WTC11 (cell line): ENCODE results near the gene KIF26A. TPM values are rescaled to one million over a fixed set of nuclear protein-coding genes. Genes with fewer than 3 reads are reported as not detected.

ENCODE experiments used
- ATAC-seq: fragments of 200-7000 bp; cut with Tn5 transposase; 2 replicates; pipeline ENCODE4 v1.10.0; 2021; ENCODE audit warnings: mild to moderate bottlenecking, moderate library complexity
- CTCF ChIA-PET: fragments of 300-600 bp; sonication (Branson Sonifier 250); formaldehyde crosslinking; loops from one replicate; lab custom pipeline; 2021; ENCODE audit warnings: antibody characterized with exemption; lab: Charles Lee
- POLR2A ChIA-PET: fragments of 350-600 bp; sonication (Branson Sonifier 250); formaldehyde crosslinking; loops from one replicate; lab custom pipeline; 2021; ENCODE audit warnings: antibody characterized with exemption; lab: Charles Lee
- DNase-seq: peaks from one replicate; pipeline ENCODE4 v3.0.0; 2021; ENCODE audit warnings: low spot score
- H3K27ac Mint-ChIP-seq: 2 replicates; pipeline ENCODE4 v1.8.0; 2021; ENCODE audit warnings: mixed read lengths
- H3K27me3 Mint-ChIP-seq: 2 replicates; pipeline ENCODE4 v1.8.0; 2021; ENCODE audit warnings: low read depth, mild to moderate bottlenecking, moderate library complexity, mixed read lengths
- H3K36me3 Mint-ChIP-seq: 2 replicates; pipeline ENCODE4 v1.8.0; 2021; ENCODE audit warnings: mixed read lengths
- H3K4me1 Mint-ChIP-seq: 2 replicates; pipeline ENCODE4 v1.8.0; 2022; ENCODE audit warnings: mixed read lengths
- H3K4me3 Mint-ChIP-seq: 2 replicates; pipeline ENCODE4 v1.8.0; 2021; ENCODE audit warnings: mild to moderate bottlenecking, moderate library complexity, mixed read lengths
- H3K9me3 Mint-ChIP-seq: 2 replicates; pipeline ENCODE4 v1.8.0; 2021; ENCODE audit warnings: mixed read lengths
- ATF2 ChIP-seq: sonication (generic); formaldehyde crosslinking; IDR thresholded peaks from 2 replicates; pipeline ENCODE4 v1.8.1; 2022; ENCODE audit warnings: low read depth, missing genetic modification reagents, borderline replicate concordance
- CDX4 ChIP-seq: fragments of 250-450 bp; sonication (Bioruptor Pico); IDR thresholded peaks from 2 replicates; pipeline ENCODE4 v1.9.0; 2021; ENCODE audit warnings: moderate library complexity, mild to moderate bottlenecking, inconsistent platforms, borderline replicate concordance
- CREB1 ChIP-seq: sonication (generic); formaldehyde crosslinking; IDR thresholded peaks from 2 replicates; pipeline ENCODE4 v1.8.0; 2023; ENCODE audit warnings: mild to moderate bottlenecking, missing genetic modification reagents
- EMX1 ChIP-seq: fragments of 250-450 bp; sonication (Bioruptor Pico); IDR thresholded peaks from 2 replicates; pipeline ENCODE4 v1.8.0; 2021; ENCODE audit warnings: mild to moderate bottlenecking
- FOXJ3 ChIP-seq: sonication (generic); formaldehyde crosslinking; IDR thresholded peaks from 2 replicates; pipeline ENCODE4 v1.9.0; 2021; ENCODE audit warnings: missing genetic modification reagents, mild to moderate bottlenecking, borderline replicate concordance
- JAZF1 ChIP-seq: fragments of 250-450 bp; sonication (Bioruptor Pico); IDR thresholded peaks from 2 replicates; pipeline ENCODE4 v1.9.0; 2021; ENCODE audit warnings: moderate library complexity, mild to moderate bottlenecking, inconsistent platforms
- MYBL2 ChIP-seq: sonication (generic); formaldehyde crosslinking; IDR thresholded peaks from 2 replicates; pipeline ENCODE4 v1.8.1; 2023; ENCODE audit warnings: mild to moderate bottlenecking, moderate library complexity, missing genetic modification reagents
- OVOL2 ChIP-seq: fragments of 250-450 bp; sonication (Bioruptor Pico); IDR thresholded peaks from 2 replicates; pipeline ENCODE4 v1.9.0; 2021; ENCODE audit warnings: mild to moderate bottlenecking, borderline replicate concordance
- PRDM15 ChIP-seq: sonication (generic); formaldehyde crosslinking; IDR thresholded peaks from 2 replicates; pipeline ENCODE4 v1.8.0; 2022; ENCODE audit warnings: missing genetic modification reagents
- RELA ChIP-seq: sonication (generic); formaldehyde crosslinking; IDR thresholded peaks from 2 replicates; pipeline ENCODE4 v1.8.1; 2022; ENCODE audit warnings: missing genetic modification reagents, mild to moderate bottlenecking, borderline replicate concordance
- STAT6 ChIP-seq: sonication (generic); formaldehyde crosslinking; conservative IDR thresholded peaks from 2 replicates; pipeline ENCODE4 v1.8.1; 2023; ENCODE audit warnings: mild to moderate bottlenecking, low read depth, missing genetic modification reagents, moderate library complexity
- ZMAT4 ChIP-seq: fragments of 250-450 bp; sonication (Bioruptor Pico); IDR thresholded peaks from 2 replicates; pipeline ENCODE4 v1.9.0; 2021; ENCODE audit warnings: mild to moderate bottlenecking
- ZNF219 ChIP-seq: sonication (generic); formaldehyde crosslinking; IDR thresholded peaks from 2 replicates; pipeline ENCODE4 v1.8.0; 2023; ENCODE audit warnings: missing genetic modification reagents, mild to moderate bottlenecking, borderline replicate concordance
- ZNF263 ChIP-seq: sonication (generic); formaldehyde crosslinking; IDR thresholded peaks from 2 replicates; pipeline ENCODE4 v1.8.1; 2022; ENCODE audit warnings: low read depth, mild to moderate bottlenecking, moderate library complexity, missing genetic modification reagents
- ZNF317 ChIP-seq: sonication (generic); formaldehyde crosslinking; IDR thresholded peaks from 2 replicates; pipeline ENCODE4 v1.8.1; 2023; ENCODE audit warnings: low read depth, mild to moderate bottlenecking, moderate library complexity, missing genetic modification reagents, borderline replicate concordance
- ZNF423 ChIP-seq: fragments of 250-450 bp; sonication (Bioruptor Pico); IDR thresholded peaks from 2 replicates; pipeline ENCODE4 v2.1.2; 2022; ENCODE audit warnings: mild to moderate bottlenecking, moderate library complexity
- ZNF425 ChIP-seq: fragments of 250-450 bp; sonication (Bioruptor Pico); conservative IDR thresholded peaks from 2 replicates; pipeline ENCODE4 v1.9.0; 2021; ENCODE audit warnings: mild to moderate bottlenecking
- ZNF671 ChIP-seq: fragments of 250-450 bp; sonication (Bioruptor Pico); IDR thresholded peaks from 2 replicates; pipeline ENCODE4 v1.8.0; 2021; ENCODE audit warnings: mild to moderate bottlenecking
- total RNA-seq: library from RNA; stranded (reverse); gene quantifications from 3 replicates; pipeline ENCODE4 v1.2.3, GENCODE V29; 2021

Gene KIF26A
- total RNA-seq, 1 experiment from 2014 or later: 53.4 TPM

GRCh38 chr14:104145826-104146601 lies 7.6 kb downstream of the KIF26A start (continued):
- no peak for TF ChIP-seq OVOL2
- TF ChIP-seq STAT6 (CRISPR knock-in tag): no peak
- no peak for TF ChIP-seq ZMAT4 (CRISPR knock-in tag)
- TF ChIP-seq CREB1 (CRISPR knock-in tag): no peak
- no peak for TF ChIP-seq ZNF671 (CRISPR knock-in tag)
- no peak for TF ChIP-seq ATF2 (CRISPR knock-in tag)
- no peak for TF ChIP-seq ZNF263 (CRISPR knock-in tag)
- TF ChIP-seq CDX4: no peak

- no peaks in the 10 kb centered on the region for H3K27me3 Mint-ChIP-seq
- POLR2A ChIA-PET: no interaction called here
- peaks cover 42% of the 10 kb centered on the region for H3K4me1 Mint-ChIP-seq
- peak; percentile 8 for DNase-seq
- no peak for ATAC-seq
- TF ChIP-seq EMX1 (CRISPR knock-in tag) (no peak), ZNF317 (CRISPR knock-in tag) (no peak), MYBL2 (CRISPR knock-in tag) (no peak), FOXJ3 (CRISPR knock-in tag) (no peak), ZNF423 (no peak), RELA (CRISPR knock-in tag) (no peak)
- H3K9me3 Mint-ChIP-seq: no peaks in the 10 kb centered on the region
- H3K27ac Mint-ChIP-seq: no peak overlapping the region
- CTCF ChIA-PET: interaction anchor here (0.6 to 1.6 kb wide), 4 partner anchors 9 to 223 kb away, joined by 3 to 8 read pairs (median 3); no protein-coding TSS in a partner anchor
- no peaks in the 10 kb centered on the region for H3K36me3 Mint-ChIP-seq
- H3K4me3 Mint-ChIP-seq: no peak overlapping the region
Measured at GRCh38 chr14:104146651-104147345, 8.4 kb downstream of the KIF26A start.

- Mint-ChIP-seq H3K36me3 (no peaks in the 10 kb centered on the region), H3K27me3 (no peaks in the 10 kb centered on the region), H3K9me3 (no peaks in the 10 kb centered on the region), H3K4me1 (peaks cover 42% of the 10 kb centered on the region), H3K4me3 (no peak overlapping the region), H3K27ac (peak overlapping the region; percentile 76)
- ATAC-seq: no peak
- ChIA-PET POLR2A (interaction anchor here (0.6 kb wide), 1 partner anchor 21 kb away, joined by 3 read pairs; no protein-coding TSS in a partner anchor), CTCF (interaction anchor here (0.6 to 1.6 kb wide), 5 partner anchors 10 to 442 kb away, joined by 3 to 8 read pairs (median 3); no protein-coding TSS in a partner anchor)
- DNase-seq: no peak
- TF ChIP-seq JAZF1 (CRISPR knock-in tag): no peak
- TF ChIP-seq PRDM15 (CRISPR knock-in tag): no peak
- TF ChIP-seq ZNF425 (CRISPR knock-in tag): no peak
- no peak for TF ChIP-seq ZNF219 (CRISPR knock-in tag)
- TF ChIP-seq CREB1 (CRISPR knock-in tag): no peak
Measured at GRCh38 chr14:104147346-104148125, 9.1 kb downstream of the KIF26A start.
